GM21717 (cell line): ENCODE measurements around the gene SHE.

Source experiments
- ATAC-seq: cut with Tn5 transposase; IDR thresholded peaks from one replicate; pipeline ENCODE4 v1.9.1; 2021; ENCODE audit warnings: mild to moderate bottlenecking, moderate library complexity; ENCODE audit not compliant: unreplicated experiment

The SHE gene

DNA sequence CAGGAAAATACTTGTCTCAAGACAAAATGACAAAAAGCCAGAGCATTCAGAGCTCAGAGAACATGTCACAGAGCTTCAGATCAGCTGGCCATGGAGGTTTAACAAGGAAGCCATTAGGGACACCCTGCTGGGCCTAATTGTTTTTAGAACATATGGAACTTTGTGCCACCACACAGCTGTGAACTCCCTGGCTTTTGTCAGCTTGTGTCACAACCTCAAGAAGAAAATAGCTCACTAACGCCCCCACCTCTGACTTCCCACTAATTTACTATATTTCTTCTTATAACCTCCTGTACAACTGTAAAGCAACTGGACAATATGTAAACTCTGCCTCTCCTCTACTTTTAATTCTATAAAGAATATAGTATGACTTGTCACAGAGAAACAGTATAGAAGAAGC, 21.2 kb downstream of the SHE start:
- no peak for ATAC-seq

GRCh38 chr1:154479764-154480421, 22.3 kb downstream of the SHE start:
- ATAC-seq: no peak

DNA sequence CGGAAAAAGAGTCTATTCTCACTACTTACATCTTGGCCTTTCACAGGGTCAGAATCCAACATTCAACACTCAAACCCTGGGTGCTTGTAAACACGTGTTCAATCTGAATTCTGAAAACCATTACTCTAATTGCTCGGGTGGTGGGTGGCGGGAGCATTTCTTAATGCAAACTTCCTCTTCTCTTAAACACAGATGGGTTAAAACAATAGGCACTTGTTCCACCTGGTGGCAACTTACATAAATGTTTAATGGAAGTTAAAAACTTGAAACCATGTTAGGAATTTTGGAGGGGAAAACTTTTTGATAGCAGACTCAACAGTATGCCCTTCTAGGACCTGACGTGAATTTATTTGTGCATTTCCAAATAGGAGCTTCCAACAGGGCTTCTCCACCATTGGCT, 23.6 kb downstream of the SHE start:
- ATAC-seq: no peak

- no peak for ATAC-seq
These were observed 24.2 kb downstream of the SHE start for GRCh38 chr1:154478013-154478412.

DNA sequence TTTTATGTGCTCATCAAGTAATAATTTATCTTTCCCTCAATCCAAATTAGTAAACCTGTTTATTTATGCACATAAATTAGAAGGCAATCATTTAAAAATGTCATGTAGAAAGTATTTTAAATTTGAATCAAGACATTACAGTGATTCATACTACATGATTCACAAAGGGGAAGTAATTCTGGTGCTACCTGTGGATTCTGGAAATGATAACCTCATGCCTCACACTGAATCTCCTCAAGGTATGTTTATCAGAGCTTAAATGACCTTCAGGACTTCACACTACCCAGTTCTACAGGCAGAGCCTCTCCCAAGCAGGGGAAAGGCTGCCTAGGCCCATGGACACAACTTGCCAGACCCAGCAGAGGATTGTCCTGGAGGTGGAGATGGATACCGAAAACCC, 25.4 kb downstream of the SHE start:
- ATAC-seq: no peak

DNA sequence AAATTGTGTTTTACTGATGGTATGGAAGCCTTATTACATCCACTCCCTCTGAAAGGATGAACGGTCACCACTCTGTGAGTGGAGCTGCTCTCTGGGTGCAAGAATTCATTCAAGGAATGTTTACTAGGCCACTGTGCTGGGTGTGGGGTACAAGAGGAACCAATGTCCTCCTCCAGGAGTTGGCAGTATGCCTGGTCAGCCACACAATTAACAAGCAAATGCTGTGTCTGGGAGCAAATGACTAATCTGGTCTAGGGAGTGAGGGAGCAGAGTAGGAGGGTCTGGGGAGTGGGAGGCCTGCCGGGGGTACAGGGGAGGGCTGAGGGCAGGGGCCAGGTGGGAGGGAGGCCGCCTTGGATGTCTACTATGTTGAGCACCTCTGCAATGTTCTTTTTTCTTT, 27.4 kb downstream of the SHE start:
- no peak for ATAC-seq

- no peak for ATAC-seq
These were observed 30.9 kb downstream of the SHE start for GRCh38 chr1:154471304-154471703.

GRCh38 chr1:154469844-154470560, 32.2 kb downstream of the SHE start:
- no peak for ATAC-seq

GRCh38 chr1:154468535-154469250, 33.5 kb downstream of the SHE start:
- ATAC-seq: no peak

GRCh38 chr1:154467434-154468102, 34.6 kb downstream of the SHE start:
- no peak for ATAC-seq

- no peak for ATAC-seq
These were observed 35.2 kb downstream of the SHE start for GRCh38 chr1:154466921-154467417.

DNA sequence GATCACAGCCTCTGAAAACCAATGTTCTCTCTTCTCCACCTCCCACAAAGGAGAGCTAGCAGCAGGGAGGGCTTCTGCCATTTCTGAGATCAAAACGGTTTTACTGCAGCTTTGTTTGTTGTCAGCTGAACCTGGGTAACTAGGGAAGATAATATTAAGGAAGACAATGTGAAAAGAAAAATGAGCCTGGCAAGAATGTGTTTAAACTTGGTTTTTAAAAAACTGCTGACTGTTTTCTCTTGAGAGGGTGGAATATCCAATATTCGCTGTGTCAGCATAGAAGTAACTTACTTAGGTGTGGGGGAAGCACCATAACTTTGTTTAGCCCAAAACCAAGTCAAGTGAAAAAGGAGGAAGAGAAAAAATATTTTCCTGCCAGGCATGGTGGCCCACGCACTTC, 36.0 kb downstream of the SHE start:
- no peak for ATAC-seq

- no peak for ATAC-seq
These were observed 36.5 kb downstream of the SHE start for GRCh38 chr1:154465621-154466195.

GRCh38 chr1:154463512-154463990, 38.7 kb downstream of the SHE start:
- no peak for ATAC-seq

DNA sequence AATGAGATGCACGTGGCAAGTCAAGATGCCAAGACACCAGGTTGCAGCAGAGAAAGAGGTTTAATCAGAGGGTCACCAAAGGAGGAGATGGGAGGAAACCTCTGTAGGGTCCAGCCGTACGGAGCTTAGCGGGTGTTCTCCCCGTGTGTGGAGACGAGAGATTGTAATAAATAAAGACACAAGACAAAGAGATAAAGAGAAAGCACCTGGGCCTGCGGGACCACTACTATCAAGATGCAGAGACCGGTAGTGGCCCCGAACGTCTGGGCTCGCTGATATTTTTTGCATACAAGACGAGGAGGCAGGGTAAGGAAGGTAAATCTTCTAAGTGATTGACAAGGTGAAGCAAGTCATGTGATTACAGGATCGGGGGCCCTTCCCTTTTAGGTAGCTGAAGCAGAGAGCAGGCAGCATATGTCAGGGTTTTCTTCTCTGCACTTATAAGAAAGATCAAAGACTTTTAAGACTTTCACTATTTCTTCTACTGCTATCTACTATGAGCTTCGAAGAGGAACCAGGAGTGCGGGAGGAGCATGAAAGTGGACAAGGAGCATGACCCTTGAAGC, 41.4 kb downstream of the SHE start:
- no peak for ATAC-seq

DNA sequence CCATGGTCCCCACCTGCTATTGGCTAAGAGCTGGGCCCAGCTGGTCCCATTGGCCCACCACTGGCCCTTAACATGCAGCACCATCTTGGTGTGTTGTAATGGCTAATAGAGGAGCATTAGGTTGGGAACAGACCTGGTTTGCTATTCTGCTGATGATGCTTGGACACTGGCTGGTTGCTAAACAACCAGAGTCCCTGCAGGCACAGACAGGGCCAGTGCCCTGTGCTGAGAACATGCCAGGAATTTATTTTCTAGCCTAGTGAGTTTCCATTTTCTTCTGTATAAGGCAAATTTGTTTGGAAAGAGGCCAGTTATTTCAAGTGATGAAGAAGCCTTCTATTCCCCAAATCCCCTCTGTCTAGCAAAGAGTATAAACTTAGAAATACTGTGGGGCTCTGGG, 43.1 kb downstream of the SHE start:
- ATAC-seq: no peak

GRCh38 chr1:154456631-154457030, 45.6 kb downstream of the SHE start:
- no peak for ATAC-seq

DNA sequence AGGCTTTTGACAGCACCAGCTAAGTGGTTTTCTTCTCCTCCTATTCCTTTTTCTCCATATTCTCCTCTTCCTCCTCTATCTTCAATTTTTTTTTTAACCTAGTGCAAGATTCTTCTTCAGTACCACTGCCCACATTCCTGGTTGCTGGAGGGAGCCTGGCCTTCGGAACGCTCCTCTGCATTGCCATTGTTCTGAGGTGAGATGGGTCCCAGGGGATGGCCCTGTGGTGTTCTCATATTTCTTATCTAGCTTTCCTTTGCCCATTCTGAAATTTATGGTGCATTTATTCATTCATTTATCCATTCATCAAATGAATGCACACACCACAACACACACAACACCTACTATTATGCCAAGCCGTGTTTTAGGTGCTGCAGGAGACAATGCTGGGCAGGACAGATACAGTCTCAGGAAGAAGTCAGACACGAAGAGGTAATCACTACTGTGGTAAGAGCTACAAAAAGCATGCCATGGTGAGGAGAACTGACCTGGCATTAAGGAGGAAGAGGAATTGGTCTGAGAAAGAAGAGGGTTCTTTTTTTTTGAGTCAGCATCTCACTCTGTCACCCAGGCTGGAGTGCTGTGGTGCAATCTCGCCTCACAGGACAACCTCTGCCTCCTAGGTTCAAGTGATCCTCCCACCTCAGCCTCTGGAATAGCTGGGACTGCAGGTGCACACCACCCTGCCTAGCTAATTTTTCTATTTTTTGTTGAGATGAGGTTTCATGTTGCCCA, 47.7 kb downstream of the SHE start:
- ATAC-seq: no peak

- no peak for ATAC-seq
These were observed 48.4 kb downstream of the SHE start for GRCh38 chr1:154453574-154454352.
